CD4-positive, alpha-beta T cell (primary cell): ENCODE results near the gene RPP25L. TPM values are rescaled to one million over a fixed set of nuclear protein-coding genes. Genes with fewer than 3 reads are reported as not detected.

Experiments used
- ATAC-seq: fragments of 200-7000 bp; cut with Tn5 transposase; one replicate; pipeline ENCODE4 v1.10.0; 2022; ENCODE audit warnings: mild to moderate bottlenecking; ENCODE audit not compliant: poor library complexity
- CTCF ChIA-PET: fragments of 350-600 bp; sonication (Branson Sonifier 250); formaldehyde crosslinking; loops from one replicate; lab custom pipeline; 2021; ENCODE audit warnings: antibody characterized with exemption, inconsistent platforms; lab: Charles Lee
- POLR2A ChIA-PET: fragments of 350-600 bp; sonication (Branson Sonifier 250); formaldehyde crosslinking; loops from one replicate; lab custom pipeline; 2021; ENCODE audit warnings: antibody characterized with exemption, inconsistent platforms; lab: Charles Lee
- DNase-seq, 14 experiments: peaks; one replicate each; pipeline ENCODE4 v3.0.0-alpha.2; 2013 to 2020; ENCODE audit warnings: mixed read lengths in 2 of 14
- H3K27ac ChIP-seq, 2 donors: one replicate each; pipeline versions ENCODE4 v1.5.1 to v1.7.0; 2013; ENCODE audit warnings: low read length in 2 of 2, low read depth in 1 of 2, mild to moderate bottlenecking in 1 of 2
- H3K27me3 ChIP-seq, 2 experiments: 1 replicate in 1 of 2; 2 replicates in 1 of 2; pipeline versions ENCODE4 v1.6.1 to v1.7.0; 2013; ENCODE audit warnings: low read length in 2 of 2, control low read depth in 1 of 2, mild to moderate bottlenecking in 1 of 2, moderate library complexity in 1 of 2; ENCODE audit not compliant: insufficient read depth in 2 of 2, control insufficient read depth in 1 of 2
- H3K36me3 ChIP-seq: one replicate; pipeline ENCODE4 v1.6.1; 2013; ENCODE audit warnings: low read length, control low read depth; ENCODE audit not compliant: insufficient read depth
- H3K4me1 ChIP-seq: one replicate; pipeline ENCODE4 v1.6.1; 2013; ENCODE audit warnings: low read length, control low read depth; ENCODE audit not compliant: insufficient read depth
- H3K4me3 ChIP-seq: one replicate; pipeline ENCODE4 v1.5.1; 2013; ENCODE audit warnings: mild to moderate bottlenecking, low read length, moderate library complexity
- H3K9me3 ChIP-seq, 2 experiments: 1 replicate in 1 of 2; 2 replicates in 1 of 2; pipeline versions ENCODE4 v1.6.1 to v1.7.0; 2013; ENCODE audit warnings: low read length in 2 of 2, mild to moderate bottlenecking in 2 of 2, control low read depth in 1 of 2, moderate library complexity in 1 of 2; ENCODE audit not compliant: control insufficient read depth in 1 of 2, insufficient read depth in 1 of 2
- H3K27ac Mint-ChIP-seq: one replicate; pipeline ENCODE4 v1.8.0; 2020; ENCODE audit warnings: mixed read lengths
- H3K27me3 Mint-ChIP-seq: one replicate; pipeline ENCODE4 v1.8.0; 2021; ENCODE audit warnings: mixed read lengths
- H3K36me3 Mint-ChIP-seq: one replicate; pipeline ENCODE4 v1.8.0; 2021; ENCODE audit warnings: low read depth, mixed read lengths
- H3K4me1 Mint-ChIP-seq: one replicate; pipeline ENCODE4 v1.8.0; 2021; ENCODE audit warnings: low read depth, mixed read lengths
- H3K4me3 Mint-ChIP-seq: one replicate; pipeline ENCODE4 v1.8.0; 2020; ENCODE audit warnings: mild to moderate bottlenecking, mixed read lengths
- H3K9me3 Mint-ChIP-seq: one replicate; pipeline ENCODE4 v1.8.0; 2020; ENCODE audit warnings: mixed read lengths
- CTCF ChIP-seq: fragments of 200-600 bp; IDR thresholded peaks from one replicate; pipeline ENCODE4 v1.8.0; 2022; ENCODE audit warnings: antibody characterized with exemption, mild to moderate bottlenecking
- intact Hi-C, 2 experiments: fragments of 100-400 bp; cut with DNase I in 1 of 2; cut with micrococcal nuclease in 1 of 2; formaldehyde crosslinking; loops; one replicate each; pipeline versions ENCODE4 v1.15.1 to v1.9.0; 2023 to 2025; cut with DNase I, micrococcal nuclease
- total RNA-seq, 174 experiments: library from RNA in 2 of 174; stranded (reverse) in 2 of 174; gene quantifications; one replicate each; pipeline ENCODE4 v1.2.3 and lab custom pipeline; 2021 to 2026

RPP25L gene
- total RNA-seq, 2 experiments from 2014 or later = 4.6 to 5.7 TPM

DNA sequence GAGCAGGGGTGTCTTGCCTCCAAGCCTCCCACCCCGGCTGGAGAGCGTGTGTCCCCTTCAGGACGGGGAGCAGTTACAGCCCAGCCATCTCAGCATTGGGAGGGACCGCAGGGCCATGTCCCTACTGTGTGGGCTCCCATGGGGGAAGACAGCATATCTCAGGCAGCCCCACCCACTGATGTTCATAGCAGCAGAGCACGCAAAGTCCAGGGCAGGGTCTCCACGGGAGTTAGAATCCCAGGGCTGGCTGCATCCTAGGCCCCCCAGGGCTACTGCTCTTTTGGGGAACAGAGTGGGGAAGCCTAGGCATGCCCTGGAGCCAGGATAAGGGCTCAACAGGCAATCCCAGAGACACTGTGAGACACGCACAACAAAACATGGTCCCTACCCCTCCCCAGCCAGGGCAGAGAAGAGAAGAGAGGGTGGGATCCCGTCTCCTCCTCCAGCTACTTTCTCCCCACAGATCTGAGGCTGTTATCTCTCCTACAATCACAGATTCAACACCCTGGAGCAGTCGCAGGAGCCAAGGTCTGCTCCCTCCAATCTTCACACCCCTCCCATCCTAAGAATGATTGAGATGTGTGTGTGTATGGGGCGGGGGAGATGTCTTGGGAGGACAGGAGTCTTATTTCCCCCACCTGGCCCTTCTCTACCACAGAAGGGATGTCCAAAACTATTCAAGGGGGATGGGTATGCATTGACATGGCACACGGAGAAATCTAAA lies 25.8 kb downstream of the RPP25L start:
- intact Hi-C loops = no loop called here
- no peak for ATAC-seq
- H3K4me1 ChIP-seq = peaks cover 19% of the 10 kb centered on the region
- ChIA-PET CTCF (no interaction called here), POLR2A (no interaction called here)
- no peak overlapping the region for H3K27ac ChIP-seq
- DNase-seq = no peak
- Mint-ChIP-seq H3K36me3 (no peaks in the 10 kb centered on the region), H3K27ac (no peak overlapping the region), H3K4me1 (peaks cover 15% of the 10 kb centered on the region), H3K4me3 (no peak overlapping the region), H3K27me3 (peaks cover 88% of the 10 kb centered on the region), H3K9me3 (no peaks in the 10 kb centered on the region)
- peaks cover 0 to 12% of the 10 kb centered on the region in 2 experiments for H3K9me3 ChIP-seq
- H3K4me3 ChIP-seq = no peak overlapping the region
- peaks cover 55 to 80% of the 10 kb centered on the region in 2 experiments for H3K27me3 ChIP-seq
- H3K36me3 ChIP-seq = no peaks in the 10 kb centered on the region
- no peak for TF ChIP-seq CTCF

DNA sequence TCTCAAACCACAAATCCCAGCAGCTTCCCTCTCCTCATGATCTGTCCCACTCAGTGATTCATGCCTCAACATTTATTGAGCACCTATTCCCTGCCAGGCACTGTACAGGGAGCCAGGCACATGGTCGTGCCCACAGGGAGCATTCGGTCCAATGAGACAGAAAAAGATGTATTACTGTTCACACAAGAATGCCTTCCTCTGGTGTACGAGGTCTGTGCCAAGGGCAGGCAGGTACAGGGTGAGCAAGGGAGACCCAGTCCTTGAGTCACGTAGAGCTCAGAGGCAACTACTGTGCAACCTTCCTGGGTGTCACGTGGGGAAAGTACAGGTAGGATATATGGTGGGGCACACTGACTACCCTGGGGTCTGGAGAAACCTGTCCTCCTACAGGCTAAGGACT lies 26.9 kb downstream of the RPP25L start:
- Mint-ChIP-seq H3K4me1 (peaks cover 10% of the 10 kb centered on the region), H3K4me3 (no peak overlapping the region), H3K9me3 (no peaks in the 10 kb centered on the region), H3K27me3 (peaks cover 89% of the 10 kb centered on the region), H3K27ac (no peak overlapping the region), H3K36me3 (no peaks in the 10 kb centered on the region)
- Histone ChIP-seq H3K9me3 (peaks cover 0 to under 1% of the 10 kb centered on the region in 2 experiments), H3K27me3 (peaks cover 50 to 80% of the 10 kb centered on the region in 2 experiments), H3K4me3 (no peak overlapping the region), H3K27ac (no peak overlapping the region), H3K4me1 (peaks cover 8% of the 10 kb centered on the region), H3K36me3 (no peaks in the 10 kb centered on the region)
- ChIA-PET POLR2A (no interaction called here), CTCF (no interaction called here)
- no peak for DNase-seq
- intact Hi-C loops = no loop called here
- ATAC-seq = no peak
- no peak for TF ChIP-seq CTCF

DNA sequence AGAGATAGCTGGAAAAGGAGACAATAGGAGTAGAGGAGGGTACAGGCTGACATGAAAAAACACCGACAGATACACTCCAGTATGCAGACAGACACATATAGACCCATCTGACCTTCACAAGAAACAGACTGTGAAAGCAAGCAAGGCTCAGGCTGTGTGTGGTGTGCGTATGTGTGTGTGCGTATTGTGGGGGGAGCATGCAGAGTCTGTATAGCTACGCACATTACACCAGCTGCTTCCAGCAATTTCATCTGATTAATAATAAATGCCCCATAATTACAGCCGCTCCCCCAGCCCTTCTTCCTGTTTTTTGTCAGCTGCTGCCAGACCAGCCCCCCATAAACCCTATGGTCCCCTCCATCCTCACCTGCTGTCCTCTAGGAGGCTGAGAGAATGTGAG lies 29.1 kb downstream of the RPP25L start:
- Mint-ChIP-seq H3K4me1 (peaks cover 4% of the 10 kb centered on the region), H3K4me3 (no peak overlapping the region), H3K36me3 (no peaks in the 10 kb centered on the region), H3K27me3 (peaks cover 92% of the 10 kb centered on the region), H3K27ac (no peak overlapping the region), H3K9me3 (no peaks in the 10 kb centered on the region)
- no peak for TF ChIP-seq CTCF
- Histone ChIP-seq H3K27me3 (peaks cover 56 to 84% of the 10 kb centered on the region in 2 experiments), H3K4me1 (peaks cover 11% of the 10 kb centered on the region), H3K27ac (no peak overlapping the region), H3K4me3 (no peak overlapping the region), H3K9me3 (peaks cover 0 to 4% of the 10 kb centered on the region in 2 experiments), H3K36me3 (no peaks in the 10 kb centered on the region)
- DNase-seq (no peak), ATAC-seq (no peak)
- intact Hi-C loops = no loop called here
- CTCF ChIA-PET = no interaction called here
- POLR2A ChIA-PET = no interaction called here
